ENCODE data around the gene VAMP1. TPM values are rescaled to one million over a fixed set of nuclear protein-coding genes. Genes with fewer than 3 reads are reported as not detected.
"Not testable (repeated sequence)": the region's sequence is repeated elsewhere in the genome, so short reads cannot be mapped to it uniquely, and the experiment has no call there.

Gene VAMP1
- total RNA-seq, 6 experiments from 2014 or later = 8.6 to 13.0 (median 10.8) TPM

DNA sequence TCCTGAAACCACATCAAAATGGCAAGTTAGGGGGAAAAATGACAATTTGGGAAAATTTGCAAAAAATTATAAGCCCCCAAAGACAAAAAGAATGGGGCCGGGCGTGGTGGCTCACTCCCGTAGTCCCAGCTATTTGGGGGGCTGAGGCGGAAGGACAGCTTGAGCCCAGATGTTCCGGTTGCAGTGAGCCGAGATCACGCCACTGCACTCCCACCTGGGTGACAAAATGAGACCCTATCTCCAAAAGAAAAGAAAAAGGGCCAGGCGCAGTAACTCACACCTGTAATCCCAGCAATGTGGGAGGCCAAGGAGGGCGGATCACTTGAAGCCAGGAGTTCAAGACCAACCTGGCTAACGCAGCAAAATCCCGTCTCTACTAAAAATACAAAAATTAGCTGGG, 2.0 kb upstream of the VAMP1 start:
- Mint-ChIP-seq H3K4me3 (no peak overlapping the region), H3K27me3 (ENCODE audit: insufficient read depth) (peaks cover 3% of the 10 kb centered on the region), H3K9me3 (no peaks in the 10 kb centered on the region), H3K36me3 (ENCODE audit: low read depth) (peaks cover 9% of the 10 kb centered on the region; the same call in 1 of the 2 replicates), H3K27ac (no peak overlapping the region; the same call in 1 of the 2 replicates), H3K4me1 (ENCODE audit: low read depth) (peaks cover 54% of the 10 kb centered on the region)
- DNase-seq = no peak
- no peak for TF ChIP-seq CTCF (IDR thresholded peaks at IDR 0.05)

- peaks cover 3% of the 10 kb centered on the region for H3K27me3 Mint-ChIP-seq (ENCODE audit: insufficient read depth)
- H3K4me3 Mint-ChIP-seq = no peak overlapping the region; the same call in 1 of the 2 replicates
- H3K36me3 Mint-ChIP-seq (ENCODE audit: low read depth) = peaks cover 9% of the 10 kb centered on the region; the same call in 1 of the 2 replicates
- TF ChIP-seq CTCF (IDR thresholded peaks at IDR 0.05) = no peak
- H3K9me3 Mint-ChIP-seq = no peaks in the 10 kb centered on the region
- peak; percentile 65 for DNase-seq
- H3K4me1 Mint-ChIP-seq (ENCODE audit: low read depth) = peaks cover 56% of the 10 kb centered on the region
- peak overlapping the region; percentile 95 for H3K27ac Mint-ChIP-seq
Observed at GRCh38 chr12:6471989-6472360, 1.5 kb upstream of the VAMP1 start.

GRCh38 chr12:6469609-6470374, 685 bp downstream of the VAMP1 start:
- TF ChIP-seq CTCF (IDR thresholded peaks at IDR 0.05) = no peak
- H3K27me3 Mint-ChIP-seq (ENCODE audit: insufficient read depth) = peaks cover 6% of the 10 kb centered on the region
- peak overlapping the region; percentile 92 for H3K4me3 Mint-ChIP-seq
- H3K36me3 Mint-ChIP-seq (ENCODE audit: low read depth) = peaks cover 15% of the 10 kb centered on the region; the same call in 1 of the 2 replicates
- H3K27ac Mint-ChIP-seq = peak overlapping the region; percentile 95
- peaks cover 49% of the 10 kb centered on the region for H3K4me1 Mint-ChIP-seq (ENCODE audit: low read depth)
- H3K9me3 Mint-ChIP-seq = no peaks in the 10 kb centered on the region
- DNase-seq = no peak

GRCh38 chr12:6469092-6469491, 1.4 kb downstream of the VAMP1 start:
- Mint-ChIP-seq H3K9me3 (no peaks in the 10 kb centered on the region), H3K27ac (peak overlapping the region; percentile 95; the same call in 1 of the 2 replicates), H3K36me3 (ENCODE audit: low read depth) (peaks cover 22% of the 10 kb centered on the region), H3K27me3 (ENCODE audit: insufficient read depth) (peaks cover 6% of the 10 kb centered on the region), H3K4me3 (peak overlapping the region; percentile 92), H3K4me1 (ENCODE audit: low read depth) (peaks cover 49% of the 10 kb centered on the region)
- DNase-seq = no peak
- TF ChIP-seq CTCF (IDR thresholded peaks at IDR 0.05) = no peak

DNA sequence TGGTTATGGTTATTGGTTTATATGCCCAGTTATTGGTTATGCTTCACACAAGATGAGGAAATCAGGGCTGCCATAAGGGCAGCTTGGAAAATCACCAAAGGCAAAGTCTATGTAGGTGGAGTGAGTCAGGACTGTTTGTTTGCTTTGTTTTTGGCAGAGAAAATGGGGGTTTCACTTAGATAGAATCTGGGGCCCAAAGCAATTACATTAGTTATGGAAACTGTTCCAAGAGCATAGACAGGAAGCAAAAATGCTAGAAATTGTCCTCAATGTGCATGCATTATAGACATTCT, 2.2 kb downstream of the VAMP1 start:
- Mint-ChIP-seq H3K4me3 (peak overlapping the region; percentile 92), H3K9me3 (no peaks in the 10 kb centered on the region), H3K4me1 (ENCODE audit: low read depth) (peaks cover 49% of the 10 kb centered on the region), H3K27ac (peak overlapping the region; percentile 66), H3K36me3 (ENCODE audit: low read depth) (peaks cover 25% of the 10 kb centered on the region), H3K27me3 (ENCODE audit: insufficient read depth) (peaks cover 6% of the 10 kb centered on the region; the same call in 1 of the 2 replicates)
- DNase-seq = peak; percentile 40
- no peak for TF ChIP-seq CTCF (IDR thresholded peaks at IDR 0.05)

DNA sequence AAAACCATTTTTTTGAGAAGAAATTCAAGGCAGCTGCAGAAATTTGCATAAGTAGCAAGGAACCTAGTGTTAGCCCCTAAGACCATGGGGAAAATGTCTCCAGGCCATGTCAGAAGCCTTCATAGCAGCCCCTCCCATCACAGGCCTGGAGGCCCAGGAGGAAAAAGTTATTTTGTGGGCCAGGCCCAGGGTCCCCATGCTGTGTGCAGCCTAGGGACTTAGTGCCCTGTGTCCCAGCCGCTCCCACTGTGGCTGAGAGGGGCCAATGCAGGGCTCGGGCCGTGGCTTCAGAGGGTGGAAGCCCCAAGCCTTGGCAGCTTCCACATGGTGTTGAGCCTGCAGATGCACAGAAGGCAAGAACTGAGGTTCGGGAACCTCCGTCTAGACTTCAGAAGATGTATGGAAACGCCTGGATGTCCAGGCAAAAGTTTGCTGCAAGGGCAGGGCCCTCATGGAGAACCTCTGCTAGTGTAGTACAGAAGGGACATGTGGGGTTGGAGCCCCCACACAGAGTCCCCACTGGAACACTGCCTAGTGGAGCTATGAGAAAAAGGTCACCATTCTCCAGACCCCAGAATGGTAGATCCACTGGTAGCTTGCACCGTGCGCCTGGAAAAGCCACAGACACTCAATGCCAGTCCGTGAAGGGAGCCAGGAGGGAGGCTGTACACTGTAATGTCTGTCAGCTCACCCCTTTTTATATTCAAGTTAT, 2.8 kb downstream of the VAMP1 start:
- Mint-ChIP-seq H3K27ac (peak overlapping the region; percentile 66), H3K4me1 (ENCODE audit: low read depth) (peaks cover 49% of the 10 kb centered on the region), H3K4me3 (peak overlapping the region; percentile 92; the same call in 1 of the 2 replicates), H3K36me3 (ENCODE audit: low read depth) (peaks cover 25% of the 10 kb centered on the region)
- not testable (repeated sequence) for H3K9me3 Mint-ChIP-seq; DNase-seq; H3K27me3 Mint-ChIP-seq (ENCODE audit: insufficient read depth)

GRCh38 chr12:6466751-6467150, 3.7 kb downstream of the VAMP1 start:
- not testable (repeated sequence) for H3K9me3 Mint-ChIP-seq; H3K27me3 Mint-ChIP-seq (ENCODE audit: insufficient read depth); H3K4me3 Mint-ChIP-seq; H3K27ac Mint-ChIP-seq; DNase-seq
- peaks cover 31% of the 10 kb centered on the region for H3K36me3 Mint-ChIP-seq (ENCODE audit: low read depth)
- peaks cover 42% of the 10 kb centered on the region for H3K4me1 Mint-ChIP-seq (ENCODE audit: low read depth)

Measured in HFFc6 (cell line).